Stimulated activated CD8-positive, alpha-beta memory T cell treated with anti-CD3 and anti-CD28 coated beads, Interleukin-12 subunit alpha, Interleukin-12 subunit beta, amount 100 ng/mL, for 1 hour (primary cell): ENCODE results near the gene ITIH6.

Source experiments
- DNase-seq: peaks from one replicate; pipeline ENCODE4 v3.0.0-alpha.2; 2020; ENCODE audit warnings: low read depth

The ITIH6 gene

GRCh38 chrX:54710920-54711319 is 87.1 kb downstream of the ITIH6 start:
- DNase-seq = no peak

GRCh38 chrX:54708404-54708803 is 89.7 kb downstream of the ITIH6 start:
- DNase-seq = no peak
